NCI-H2196 (cell line): Measurements from ENCODE around the gene LXN.
"Not testable (repeated sequence)": the region's sequence is repeated elsewhere in the genome, so short reads cannot be mapped to it uniquely, and the experiment has no call there.

Source experiments
- DNase-seq: peaks from one replicate; lab custom pipeline; 2025; ENCODE audit not compliant: unreplicated experiment; lab: John Stamatoyannopoulos, UW

Gene LXN

GRCh38 chr3:158672215-158673176, at the start of gene LXN:
TSS of gene LXN (minus strand) at chr3:158672648. CDS start at chr3:158672478, 170 bp downstream.
- DNase-seq = no peak

- DNase-seq = no peak
Observed at GRCh38 chr3:158722108-158722507, 49.7 kb upstream of the LXN start.

GRCh38 chr3:158718490-158719170, 46.2 kb upstream of the LXN start:
- no peak for DNase-seq

- DNase-seq = no peak
Observed at GRCh38 chr3:158717576-158717975, 45.1 kb upstream of the LXN start.

GRCh38 chr3:158713094-158713499, 40.6 kb upstream of the LXN start:
- DNase-seq = no peak

- DNase-seq = no peak
Observed at GRCh38 chr3:158712443-158712842, 40.0 kb upstream of the LXN start.

GRCh38 chr3:158711886-158712285, 39.4 kb upstream of the LXN start:
- DNase-seq = no peak

GRCh38 chr3:158710601-158711000, 38.2 kb upstream of the LXN start:
- DNase-seq = no peak

- peak; percentile 36 for DNase-seq
Observed at GRCh38 chr3:158709666-158710083, 37.2 kb upstream of the LXN start.

- no peak for DNase-seq
Observed at GRCh38 chr3:158703566-158703965, 31.1 kb upstream of the LXN start.

GRCh38 chr3:158702815-158703481, 30.5 kb upstream of the LXN start:
- no peak for DNase-seq

GRCh38 chr3:158701420-158702065, 29.1 kb upstream of the LXN start:
- DNase-seq = no peak

GRCh38 chr3:158700559-158700958, 28.1 kb upstream of the LXN start:
- peak; percentile 43 for DNase-seq

- no peak for DNase-seq
Observed at GRCh38 chr3:158696618-158697017, 24.2 kb upstream of the LXN start.

GRCh38 chr3:158693866-158694456, 21.5 kb upstream of the LXN start:
- DNase-seq = not testable (repeated sequence)

- no peak for DNase-seq
Observed at GRCh38 chr3:158685159-158685558, 12.7 kb upstream of the LXN start.

GRCh38 chr3:158683230-158683962, 10.9 kb upstream of the LXN start:
- DNase-seq = no peak

- no peak for DNase-seq
Observed at GRCh38 chr3:158680861-158681260, 8.4 kb upstream of the LXN start.

GRCh38 chr3:158679547-158680000, 7.1 kb upstream of the LXN start:
- DNase-seq = no peak

- no peak for DNase-seq
Observed at GRCh38 chr3:158678687-158679086, 6.2 kb upstream of the LXN start.
